Ishikawa (cell line): ENCODE data around the gene GRID1.

Experiments
- CEBPB ChIP-seq: IDR thresholded peaks from 2 replicates; pipeline ENCODE4 v1.6.1; 2012
- CREB1 ChIP-seq: IDR thresholded peaks from 2 replicates; pipeline ENCODE4 v1.6.1; 2012; ENCODE audit warnings: low read depth
- EGR1 ChIP-seq: IDR thresholded peaks from 2 replicates; pipeline ENCODE4 v1.6.1; 2012
- EP300 ChIP-seq: IDR thresholded peaks from 2 replicates; pipeline ENCODE4 v1.6.1; 2012; ENCODE audit warnings: borderline replicate concordance
- FOXM1 ChIP-seq: IDR thresholded peaks from 2 replicates; pipeline ENCODE4 v1.6.1; 2012; ENCODE audit warnings: low read depth, borderline replicate concordance
- MAX ChIP-seq: IDR thresholded peaks from 2 replicates; pipeline ENCODE4 v1.6.1; 2012
- NFIC ChIP-seq: IDR thresholded peaks from 2 replicates; pipeline ENCODE4 v1.6.1; 2012
- RAD21 ChIP-seq: IDR thresholded peaks from 2 replicates; pipeline ENCODE4 v1.6.1; 2012; ENCODE audit warnings: low read depth
- TAF1 ChIP-seq: IDR thresholded peaks from 2 replicates; pipeline ENCODE4 v1.6.1; 2012; ENCODE audit warnings: low read depth, mild to moderate bottlenecking
- TCF12 ChIP-seq: IDR thresholded peaks from 2 replicates; pipeline ENCODE4 v1.6.1; 2012; ENCODE audit warnings: low read depth
- USF1 ChIP-seq: IDR thresholded peaks from 2 replicates; pipeline ENCODE4 v1.6.1; 2012
- YY1 ChIP-seq: IDR thresholded peaks from 2 replicates; pipeline ENCODE4 v1.6.1; 2012; ENCODE audit warnings: low read depth
- ZBTB7A ChIP-seq: IDR thresholded peaks from 2 replicates; pipeline ENCODE4 v1.6.1; 2012; ENCODE audit warnings: low read depth
- TF ChIP-seq, protein P1 (sequence below): IDR thresholded peaks from 2 replicates; pipeline ENCODE4 v1.6.1; 2012; ENCODE audit warnings: low read depth, mild to moderate bottlenecking

DNA sequence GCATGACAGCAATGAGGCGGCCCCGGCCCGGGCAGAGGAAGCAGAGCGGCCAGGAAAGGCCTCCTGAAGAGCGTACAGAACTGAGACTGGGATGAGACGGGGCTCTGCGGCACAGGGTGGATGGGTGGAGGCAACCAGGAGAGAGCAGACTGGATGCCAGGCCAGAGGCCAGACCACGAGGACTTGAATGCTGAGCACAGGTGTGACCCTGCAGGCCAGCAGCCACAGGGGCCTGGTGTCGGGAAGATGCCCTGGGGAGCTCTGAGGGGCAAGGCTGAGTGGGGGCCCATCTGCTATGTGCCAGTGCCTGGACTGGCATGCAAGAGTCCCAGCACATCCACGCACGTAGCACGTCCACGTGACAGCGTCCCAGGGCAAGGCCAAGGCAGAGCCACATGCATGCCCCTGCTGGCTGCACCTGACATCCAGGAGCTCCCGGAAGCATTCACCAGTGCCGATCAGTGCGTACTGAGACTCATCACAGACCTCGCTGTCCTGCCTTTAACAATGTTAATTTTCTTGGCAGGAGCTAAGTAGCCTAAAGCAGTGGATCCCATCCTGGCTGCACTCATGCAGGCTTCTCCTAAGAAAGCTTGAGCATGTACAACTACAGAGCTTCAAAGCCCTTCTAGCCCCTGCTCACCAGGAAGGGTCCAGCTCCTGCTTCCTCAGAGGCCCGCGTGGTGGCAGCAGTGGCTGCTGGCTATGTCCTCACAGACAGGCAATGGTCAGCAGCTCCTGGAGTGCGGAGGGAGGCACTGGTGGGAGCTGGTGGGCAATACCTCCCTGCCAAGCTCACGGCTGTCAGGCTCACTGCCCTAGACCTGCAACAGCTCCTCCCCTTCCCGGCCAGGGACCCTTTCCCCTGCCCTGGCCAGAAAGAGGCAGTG is 18.0 kb downstream of the GRID1 start:
- TF ChIP-seq YY1 (no peak), MAX (no peak), USF1 (no peak), ZBTB7A (no peak), RAD21 (no peak), TAF1 (no peak), EP300 (no peak), EGR1 (no peak), CEBPB (no peak), TCF12 (no peak), CREB1 (no peak), NFIC (no peak), FOXM1 (no peak)
- TF ChIP-seq, protein P1, sequence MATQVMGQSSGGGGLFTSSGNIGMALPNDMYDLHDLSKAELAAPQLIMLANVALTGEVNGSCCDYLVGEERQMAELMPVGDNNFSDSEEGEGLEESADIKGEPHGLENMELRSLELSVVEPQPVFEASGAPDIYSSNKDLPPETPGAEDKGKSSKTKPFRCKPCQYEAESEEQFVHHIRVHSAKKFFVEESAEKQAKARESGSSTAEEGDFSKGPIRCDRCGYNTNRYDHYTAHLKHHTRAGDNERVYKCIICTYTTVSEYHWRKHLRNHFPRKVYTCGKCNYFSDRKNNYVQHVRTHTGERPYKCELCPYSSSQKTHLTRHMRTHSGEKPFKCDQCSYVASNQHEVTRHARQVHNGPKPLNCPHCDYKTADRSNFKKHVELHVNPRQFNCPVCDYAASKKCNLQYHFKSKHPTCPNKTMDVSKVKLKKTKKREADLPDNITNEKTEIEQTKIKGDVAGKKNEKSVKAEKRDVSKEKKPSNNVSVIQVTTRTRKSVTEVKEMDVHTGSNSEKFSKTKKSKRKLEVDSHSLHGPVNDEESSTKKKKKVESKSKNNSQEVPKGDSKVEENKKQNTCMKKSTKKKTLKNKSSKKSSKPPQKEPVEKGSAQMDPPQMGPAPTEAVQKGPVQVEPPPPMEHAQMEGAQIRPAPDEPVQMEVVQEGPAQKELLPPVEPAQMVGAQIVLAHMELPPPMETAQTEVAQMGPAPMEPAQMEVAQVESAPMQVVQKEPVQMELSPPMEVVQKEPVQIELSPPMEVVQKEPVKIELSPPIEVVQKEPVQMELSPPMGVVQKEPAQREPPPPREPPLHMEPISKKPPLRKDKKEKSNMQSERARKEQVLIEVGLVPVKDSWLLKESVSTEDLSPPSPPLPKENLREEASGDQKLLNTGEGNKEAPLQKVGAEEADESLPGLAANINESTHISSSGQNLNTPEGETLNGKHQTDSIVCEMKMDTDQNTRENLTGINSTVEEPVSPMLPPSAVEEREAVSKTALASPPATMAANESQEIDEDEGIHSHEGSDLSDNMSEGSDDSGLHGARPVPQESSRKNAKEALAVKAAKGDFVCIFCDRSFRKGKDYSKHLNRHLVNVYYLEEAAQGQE, result no peak
